ENCODE results near the gene CNIH3. TPM values are rescaled to one million over a fixed set of nuclear protein-coding genes. Genes with fewer than 3 reads are reported as not detected.
A peak's percentile ranks its signal among the peaks of the same experiment; 100 is the strongest.

The CNIH3 gene
- total and polyA plus RNA-seq, 8 donors, result 0.45 to 18.7 (median 3.1) TPM; not detected in 1

DNA sequence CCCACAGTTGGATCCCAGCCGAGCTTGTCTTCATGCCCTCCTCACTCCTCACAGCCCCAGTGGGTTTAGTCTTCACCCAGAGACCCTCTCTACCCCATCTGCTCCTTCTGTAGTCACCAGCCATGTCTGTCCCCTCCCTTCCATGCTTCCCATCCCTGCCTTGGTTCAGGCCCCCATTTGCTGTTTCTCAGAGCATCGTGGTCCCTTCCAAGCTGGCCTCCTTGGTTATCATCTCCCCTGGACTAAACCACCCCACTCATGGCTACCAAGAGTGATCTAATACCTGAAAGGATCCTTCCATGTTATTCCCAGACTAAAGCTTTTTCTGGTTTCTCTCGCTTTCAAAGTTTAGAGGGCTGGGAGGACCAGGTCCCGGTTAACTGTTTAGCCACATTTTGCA lies 8.3 kb downstream of the CNIH3 start:
- no peak for DNase-seq
- peaks cover 0 to under 1% (median 0%) of the 10 kb centered on the region in 3 donors for H3K27me3 ChIP-seq
- no peaks in the 10 kb centered on the region for H3K36me3 ChIP-seq
- H3K4me1 ChIP-seq, result peaks cover 8 to 19% (median 10%) of the 10 kb centered on the region in 4 donors
- H3K27ac ChIP-seq, result peak overlapping the region; percentile 11 to 46 (median 23)
- 91 to 97% (median 95%) methylated on average over 4 of the region's 4 CpGs for WGBS, 5 donors
- H3K4me3 ChIP-seq, result no peak overlapping the region
- TF ChIP-seq EP300 (IDR thresholded peaks at IDR 0.05) (no peak), POLR2AphosphoS5 (IDR thresholded peaks at IDR 0.05) (no peak), POLR2A (IDR thresholded peaks at IDR 0.05) (no peak)
- TF ChIP-seq, protein P1, sequence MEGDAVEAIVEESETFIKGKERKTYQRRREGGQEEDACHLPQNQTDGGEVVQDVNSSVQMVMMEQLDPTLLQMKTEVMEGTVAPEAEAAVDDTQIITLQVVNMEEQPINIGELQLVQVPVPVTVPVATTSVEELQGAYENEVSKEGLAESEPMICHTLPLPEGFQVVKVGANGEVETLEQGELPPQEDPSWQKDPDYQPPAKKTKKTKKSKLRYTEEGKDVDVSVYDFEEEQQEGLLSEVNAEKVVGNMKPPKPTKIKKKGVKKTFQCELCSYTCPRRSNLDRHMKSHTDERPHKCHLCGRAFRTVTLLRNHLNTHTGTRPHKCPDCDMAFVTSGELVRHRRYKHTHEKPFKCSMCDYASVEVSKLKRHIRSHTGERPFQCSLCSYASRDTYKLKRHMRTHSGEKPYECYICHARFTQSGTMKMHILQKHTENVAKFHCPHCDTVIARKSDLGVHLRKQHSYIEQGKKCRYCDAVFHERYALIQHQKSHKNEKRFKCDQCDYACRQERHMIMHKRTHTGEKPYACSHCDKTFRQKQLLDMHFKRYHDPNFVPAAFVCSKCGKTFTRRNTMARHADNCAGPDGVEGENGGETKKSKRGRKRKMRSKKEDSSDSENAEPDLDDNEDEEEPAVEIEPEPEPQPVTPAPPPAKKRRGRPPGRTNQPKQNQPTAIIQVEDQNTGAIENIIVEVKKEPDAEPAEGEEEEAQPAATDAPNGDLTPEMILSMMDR (IDR thresholded peaks at IDR 0.05), result no peak
- intact Hi-C loops (cut with DNase I; ENCODE audit: low total_unique reads), result no loop called here
- H3K9me3 ChIP-seq, result no peaks in the 10 kb centered on the region

DNA sequence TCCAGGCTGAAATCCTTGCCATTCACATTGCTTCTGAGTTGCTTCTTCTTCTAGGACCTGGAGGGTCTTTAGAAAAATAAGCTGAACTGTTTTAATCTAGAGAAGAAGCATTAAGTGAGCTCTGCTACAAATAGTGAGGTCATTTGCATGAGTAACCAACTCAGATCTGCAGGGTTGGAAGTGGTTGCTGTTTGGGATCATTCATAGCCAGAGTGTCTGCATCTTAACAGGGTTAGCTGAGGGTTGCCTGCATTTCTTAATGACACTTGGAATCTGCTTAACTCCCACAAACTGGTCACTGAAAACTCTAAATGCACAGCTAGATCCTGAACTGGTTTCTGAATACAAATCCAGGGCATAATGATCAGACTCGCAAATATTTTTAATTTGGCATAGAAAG lies 9.9 kb downstream of the CNIH3 start:
- intact Hi-C loops (cut with DNase I; ENCODE audit: low total_unique reads), result no loop called here
- H3K4me3 ChIP-seq, result no peak overlapping the region
- H3K27me3 ChIP-seq, result no peaks in the 10 kb centered on the region
- no peak overlapping the region for H3K27ac ChIP-seq
- H3K4me1 ChIP-seq, result peaks cover 8 to 19% (median 10%) of the 10 kb centered on the region in 4 donors
- 85 to 97% (median 94%) methylated on average over 1 of the region's 1 CpG for WGBS, 5 donors
- no peaks in the 10 kb centered on the region for H3K36me3 ChIP-seq
- no peaks in the 10 kb centered on the region for H3K9me3 ChIP-seq
- TF ChIP-seq POLR2AphosphoS5 (IDR thresholded peaks at IDR 0.05), result no peak
- TF ChIP-seq, protein P1 (IDR thresholded peaks at IDR 0.05), result no peak
- TF ChIP-seq EP300 (IDR thresholded peaks at IDR 0.05), result no peak
- no peak for TF ChIP-seq POLR2A (IDR thresholded peaks at IDR 0.05)
- DNase-seq, result no peak

DNA sequence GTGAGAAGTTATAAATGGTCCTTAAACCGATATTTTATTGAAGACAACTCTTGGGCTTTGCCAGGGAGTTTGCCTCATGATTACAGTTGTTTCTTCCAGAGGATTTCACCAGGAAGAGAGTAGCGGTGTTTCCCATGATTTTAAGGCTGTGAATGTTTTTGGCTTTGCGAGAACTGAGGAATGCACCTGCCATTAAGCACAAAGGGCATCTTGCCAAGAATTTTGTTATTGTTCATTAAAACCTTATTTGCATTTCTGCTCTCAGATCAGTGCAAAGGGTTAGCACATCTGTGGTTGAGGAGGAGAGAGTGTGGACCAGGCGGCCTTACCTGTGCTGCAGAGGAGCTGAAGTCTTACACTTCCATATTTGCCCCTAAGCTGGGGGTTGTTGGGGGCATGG lies 13.8 kb downstream of the CNIH3 start:
- H3K9me3 ChIP-seq, result no peaks in the 10 kb centered on the region
- no peaks in the 10 kb centered on the region for H3K4me1 ChIP-seq
- intact Hi-C loops (cut with DNase I; ENCODE audit: low total_unique reads), result no loop called here
- no peak overlapping the region for H3K27ac ChIP-seq
- H3K36me3 ChIP-seq, result no peaks in the 10 kb centered on the region
- no peaks in the 10 kb centered on the region for H3K27me3 ChIP-seq
- TF ChIP-seq POLR2AphosphoS5 (IDR thresholded peaks at IDR 0.05) (no peak), POLR2A (IDR thresholded peaks at IDR 0.05) (no peak), EP300 (IDR thresholded peaks at IDR 0.05) (no peak)
- no peak for DNase-seq
- 61 to 84% (median 72%) methylated on average over 4 of the region's 4 CpGs for WGBS, 5 donors
- no peak overlapping the region for H3K4me3 ChIP-seq

DNA sequence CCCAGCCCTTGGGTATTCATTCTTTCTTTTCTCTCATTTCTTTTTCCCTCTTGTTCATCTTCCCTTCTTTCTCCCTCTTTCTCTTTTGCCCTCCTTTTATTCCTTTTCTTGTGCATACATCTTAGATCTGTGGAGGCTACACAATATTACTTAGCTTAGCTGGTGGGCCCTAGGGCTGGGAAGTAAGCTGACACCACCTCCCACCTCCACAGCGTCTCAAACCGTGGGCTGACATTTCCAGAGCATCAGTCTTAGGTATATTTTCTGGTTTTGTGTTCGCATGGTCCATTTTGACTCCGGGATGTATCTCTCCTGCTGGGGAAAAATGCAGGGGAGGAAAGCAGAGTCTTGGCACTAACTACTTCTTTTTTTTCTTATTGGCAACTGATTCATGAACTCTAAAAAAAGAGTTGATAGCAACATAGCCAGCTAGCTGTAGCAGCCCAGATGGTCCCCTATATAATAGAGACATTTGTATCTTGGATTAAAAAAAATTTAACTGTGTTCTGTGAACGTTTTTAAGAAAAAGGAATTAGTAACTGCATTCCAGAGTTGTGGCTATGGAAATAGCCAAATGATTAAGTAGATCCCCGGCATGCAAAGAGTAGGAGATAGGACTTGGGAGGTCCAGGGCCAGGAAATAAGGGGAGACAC lies 15.5 kb downstream of the CNIH3 start:
- no peak overlapping the region for H3K27ac ChIP-seq
- DNase-seq, result no peak
- intact Hi-C loops (cut with DNase I; ENCODE audit: low total_unique reads), result no loop called here
- no peaks in the 10 kb centered on the region for H3K4me1 ChIP-seq
- no peaks in the 10 kb centered on the region for H3K9me3 ChIP-seq
- no peak overlapping the region for H3K4me3 ChIP-seq
- no peaks in the 10 kb centered on the region for H3K27me3 ChIP-seq
- 52 to 70% (median 54%) methylated on average over 6 of the region's 6 CpGs for WGBS, 5 donors
- no peaks in the 10 kb centered on the region for H3K36me3 ChIP-seq
- TF ChIP-seq, protein P1 (IDR thresholded peaks at IDR 0.05), result no peak
- TF ChIP-seq EP300 (IDR thresholded peaks at IDR 0.05), result no peak
- no peak for TF ChIP-seq POLR2AphosphoS5 (IDR thresholded peaks at IDR 0.05)
- TF ChIP-seq POLR2A (IDR thresholded peaks at IDR 0.05), result no peak

DNA sequence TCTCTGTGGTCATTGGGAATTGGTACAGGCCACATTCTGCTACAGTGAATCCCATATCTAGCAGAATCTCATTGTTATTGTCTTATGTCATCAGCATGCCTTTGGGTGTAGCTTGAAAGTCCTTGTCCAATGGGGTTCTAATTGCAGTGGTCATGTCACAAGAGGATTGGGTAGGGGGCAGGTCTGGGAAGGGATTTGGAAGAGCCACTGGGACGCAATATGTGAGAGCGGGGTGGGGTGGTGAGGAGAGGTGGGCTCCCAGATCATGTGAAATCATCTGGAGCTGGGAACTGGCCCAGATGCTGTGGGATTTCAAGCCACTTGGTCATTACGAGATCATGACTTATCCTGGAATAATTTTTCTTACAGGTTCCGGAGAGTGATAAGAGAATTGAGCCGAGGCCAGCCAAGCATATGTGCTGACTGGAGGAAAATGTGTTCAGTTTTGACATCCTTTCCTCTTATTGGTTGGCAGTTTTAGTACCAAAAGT lies 16.3 kb downstream of the CNIH3 start:
- Histone ChIP-seq H3K4me1 (peaks cover 0 to under 1% (median 0%) of the 10 kb centered on the region in 4 donors), H3K4me3 (no peak overlapping the region), H3K9me3 (no peaks in the 10 kb centered on the region), H3K27ac (no peak overlapping the region), H3K36me3 (no peaks in the 10 kb centered on the region), H3K27me3 (no peaks in the 10 kb centered on the region)
- intact Hi-C loops (cut with DNase I; ENCODE audit: low total_unique reads), result no loop called here
- no peak for TF ChIP-seq POLR2AphosphoS5 (IDR thresholded peaks at IDR 0.05)
- TF ChIP-seq, protein P1 (IDR thresholded peaks at IDR 0.05), result no peak
- TF ChIP-seq POLR2A (IDR thresholded peaks at IDR 0.05), result no peak
- no peak for TF ChIP-seq EP300 (IDR thresholded peaks at IDR 0.05)
- 57 to 75% (median 65%) methylated on average over 5 of the region's 5 CpGs for WGBS, 5 donors
- peak in 1 of 2 donors; percentile 43 for DNase-seq
